Measurements from ENCODE around the gene FAM107B. TPM values are rescaled to one million over a fixed set of nuclear protein-coding genes. Genes with fewer than 3 reads are reported as not detected.

FAM107B gene
- total and polyA plus RNA-seq, 4 donors = 38.4 to 85.4 (median 68.9) TPM

DNA sequence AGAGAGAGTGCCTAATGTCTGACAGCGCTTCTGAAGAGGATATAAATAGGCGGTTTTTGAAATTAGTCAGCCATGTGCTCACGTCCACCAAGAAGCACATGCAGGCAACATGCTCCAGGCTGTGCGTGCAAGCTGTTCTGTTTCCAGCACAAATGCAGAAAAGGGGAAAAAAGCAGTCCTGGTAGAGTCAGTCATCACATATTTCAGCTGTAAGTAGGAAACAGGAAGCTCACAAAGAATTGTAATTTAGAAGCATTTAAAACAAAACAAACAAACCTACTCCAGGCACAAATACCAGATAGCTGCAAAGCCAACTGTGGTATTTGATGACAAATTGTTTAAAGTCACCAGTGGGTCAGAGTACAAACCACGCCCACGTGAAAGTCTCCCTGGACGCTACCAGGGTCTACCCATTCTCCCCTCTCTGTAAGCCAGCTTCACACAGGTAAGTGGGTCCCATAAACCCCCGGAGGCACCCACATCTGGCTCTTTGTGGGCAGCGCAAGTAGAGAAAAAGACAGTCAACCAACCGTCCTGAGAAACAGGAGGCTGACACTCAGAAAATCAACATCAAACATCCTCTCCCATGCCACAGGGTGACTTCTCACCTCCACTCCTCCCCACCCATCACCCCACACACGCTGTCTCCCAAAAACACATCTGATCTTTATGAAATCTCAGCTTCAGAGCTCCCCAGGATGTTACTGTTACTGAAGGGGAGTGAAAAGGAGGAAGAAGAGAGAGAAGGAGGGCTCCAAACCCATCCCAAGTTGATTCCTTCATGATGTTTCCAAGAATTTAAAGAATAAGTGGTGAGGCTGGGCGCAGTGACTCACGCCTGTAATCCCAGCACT lies 186.4 kb downstream of the FAM107B start:
- no peaks in the 10 kb centered on the region for H3K9me3 ChIP-seq (ENCODE audit: control insufficient read depth in 4 of 4, insufficient read depth in 3 of 4, low read length in 3 of 4)
- peaks cover 0 to 3% (median 0%) of the 10 kb centered on the region in 4 donors for H3K36me3 ChIP-seq (ENCODE audit: control insufficient read depth in 4 of 4, insufficient read depth in 4 of 4, low read length in 4 of 4)
- H3K9ac ChIP-seq (ENCODE audit: insufficient read depth in 1 of 2, low read length in 2 of 2) = no peak overlapping the region
- peak overlapping the region in 1 of 2 donors; percentile 63 for H3K27ac ChIP-seq (ENCODE audit: low read depth in 1 of 2, low read length in 1 of 2)
- no peaks in the 10 kb centered on the region for H3K27me3 ChIP-seq (ENCODE audit: control insufficient read depth in 3 of 3, insufficient read depth in 3 of 3, low read length in 2 of 3)
- peak; percentile 28 to 76 (median 62) for DNase-seq
- peak; percentile 13 for ATAC-seq (ENCODE audit: insufficient read depth, low FRiP score)
- 62 to 65% methylated on average over 13 of the region's 13 CpGs for WGBS, 2 donors
- TF ChIP-seq, protein P1, sequence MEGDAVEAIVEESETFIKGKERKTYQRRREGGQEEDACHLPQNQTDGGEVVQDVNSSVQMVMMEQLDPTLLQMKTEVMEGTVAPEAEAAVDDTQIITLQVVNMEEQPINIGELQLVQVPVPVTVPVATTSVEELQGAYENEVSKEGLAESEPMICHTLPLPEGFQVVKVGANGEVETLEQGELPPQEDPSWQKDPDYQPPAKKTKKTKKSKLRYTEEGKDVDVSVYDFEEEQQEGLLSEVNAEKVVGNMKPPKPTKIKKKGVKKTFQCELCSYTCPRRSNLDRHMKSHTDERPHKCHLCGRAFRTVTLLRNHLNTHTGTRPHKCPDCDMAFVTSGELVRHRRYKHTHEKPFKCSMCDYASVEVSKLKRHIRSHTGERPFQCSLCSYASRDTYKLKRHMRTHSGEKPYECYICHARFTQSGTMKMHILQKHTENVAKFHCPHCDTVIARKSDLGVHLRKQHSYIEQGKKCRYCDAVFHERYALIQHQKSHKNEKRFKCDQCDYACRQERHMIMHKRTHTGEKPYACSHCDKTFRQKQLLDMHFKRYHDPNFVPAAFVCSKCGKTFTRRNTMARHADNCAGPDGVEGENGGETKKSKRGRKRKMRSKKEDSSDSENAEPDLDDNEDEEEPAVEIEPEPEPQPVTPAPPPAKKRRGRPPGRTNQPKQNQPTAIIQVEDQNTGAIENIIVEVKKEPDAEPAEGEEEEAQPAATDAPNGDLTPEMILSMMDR (IDR thresholded peaks at IDR 0.05; ENCODE audit: control extremely low read depth, extremely low read depth) = no peak
- no peak overlapping the region for H3K4me3 ChIP-seq
- peaks cover 2 to 14% (median 5%) of the 10 kb centered on the region in 5 donors for H3K4me1 ChIP-seq (ENCODE audit: control insufficient read depth in 5 of 5, insufficient read depth in 5 of 5, low read length in 5 of 5)

DNA sequence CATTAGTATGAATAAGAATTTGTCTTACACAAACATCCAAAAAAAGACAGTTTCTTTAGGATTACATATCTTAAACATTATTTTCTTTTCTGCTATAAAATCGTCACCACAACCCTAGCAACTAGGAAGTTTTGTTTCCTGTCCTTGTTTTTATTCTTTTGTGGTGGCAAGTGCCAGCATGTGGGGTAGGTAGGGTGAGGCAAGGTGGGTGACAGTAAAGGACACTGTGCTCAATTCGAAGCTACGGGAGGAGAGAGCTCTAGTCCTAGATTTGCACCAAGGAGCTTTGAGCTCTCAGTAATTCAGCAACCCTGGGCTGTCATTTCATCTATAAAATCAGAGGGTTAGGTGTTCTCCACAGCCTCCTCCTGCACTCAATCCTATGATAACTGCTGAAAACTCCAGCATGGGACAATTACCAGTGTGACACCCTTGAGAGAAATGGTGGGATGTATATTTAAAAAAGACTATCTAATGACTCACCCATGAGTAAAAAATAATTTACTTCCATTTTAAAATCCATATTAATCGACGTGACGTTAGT lies 187.1 kb downstream of the FAM107B start:
- ATAC-seq (ENCODE audit: insufficient read depth, low FRiP score) = no peak
- Histone ChIP-seq H3K9me3 (ENCODE audit: control insufficient read depth in 4 of 4, insufficient read depth in 3 of 4, low read length in 3 of 4) (no peaks in the 10 kb centered on the region), H3K27ac (ENCODE audit: low read depth in 1 of 2, low read length in 1 of 2) (no peak overlapping the region)

DNA sequence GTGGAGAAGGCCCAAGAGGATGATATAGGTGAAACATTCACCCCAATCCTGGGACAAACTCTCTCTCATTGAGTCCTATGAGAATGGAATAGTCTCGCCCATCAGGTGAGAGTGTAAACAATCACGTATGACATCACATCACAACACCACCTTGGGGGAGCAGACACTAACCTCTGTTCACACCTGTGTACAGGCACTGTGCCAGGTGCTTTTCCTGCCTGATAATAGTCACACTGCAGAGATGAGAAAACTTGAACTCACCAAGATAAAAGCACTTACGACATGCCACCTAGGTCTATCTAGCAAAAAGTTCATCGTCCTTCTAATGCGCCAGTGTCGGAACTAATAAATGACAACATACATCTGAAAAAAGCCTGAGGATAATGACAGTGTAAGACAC lies 187.8 kb downstream of the FAM107B start:
- Histone ChIP-seq H3K27ac (ENCODE audit: low read depth in 1 of 2, low read length in 1 of 2) (no peak overlapping the region), H3K4me1 (ENCODE audit: control insufficient read depth in 5 of 5, insufficient read depth in 5 of 5, low read length in 5 of 5) (peaks cover 0 to 14% (median 5%) of the 10 kb centered on the region in 5 donors), H3K9me3 (ENCODE audit: control insufficient read depth in 4 of 4, insufficient read depth in 3 of 4, low read length in 3 of 4) (no peaks in the 10 kb centered on the region), H3K9ac (ENCODE audit: insufficient read depth in 1 of 2, low read length in 2 of 2) (no peak overlapping the region), H3K27me3 (ENCODE audit: control insufficient read depth in 3 of 3, insufficient read depth in 3 of 3, low read length in 2 of 3) (no peaks in the 10 kb centered on the region), H3K4me3 (no peak overlapping the region), H3K36me3 (ENCODE audit: control insufficient read depth in 4 of 4, insufficient read depth in 4 of 4, low read length in 4 of 4) (no peaks in the 10 kb centered on the region)
- no peak for DNase-seq
- ATAC-seq (ENCODE audit: insufficient read depth, low FRiP score) = no peak
- TF ChIP-seq, protein P1 (IDR thresholded peaks at IDR 0.05; ENCODE audit: control extremely low read depth, extremely low read depth) = no peak
- 89 to 90% methylated on average over 6 of the region's 6 CpGs for WGBS, 2 donors

More for the DNA sequence above, 187.1 kb downstream of the FAM107B start:
- Histone ChIP-seq H3K4me1 (ENCODE audit: control insufficient read depth in 5 of 5, insufficient read depth in 5 of 5, low read length in 5 of 5) (peaks cover under 1 to 14% (median 5%) of the 10 kb centered on the region in 5 donors), H3K9ac (ENCODE audit: insufficient read depth in 1 of 2, low read length in 2 of 2) (no peak overlapping the region), H3K36me3 (ENCODE audit: control insufficient read depth in 4 of 4, insufficient read depth in 4 of 4, low read length in 4 of 4) (peaks cover 0 to 2% (median 0%) of the 10 kb centered on the region in 4 donors), H3K4me3 (no peak overlapping the region), H3K27me3 (ENCODE audit: control insufficient read depth in 3 of 3, insufficient read depth in 3 of 3, low read length in 2 of 3) (no peaks in the 10 kb centered on the region)
- WGBS, 2 donors = 51 to 61% methylated on average over 6 of the region's 6 CpGs
- no peak for DNase-seq
- TF ChIP-seq, protein P1 (IDR thresholded peaks at IDR 0.05; ENCODE audit: control extremely low read depth, extremely low read depth) = no peak

All from lung (tissue), 12 donors.